KOPT-K1 (cell line): ENCODE results near the gene RAB3GAP1.

Experiments used
- H3K27ac ChIP-seq: fragments of 200-600 bp; sonication (generic); 2 replicates; pipeline ENCODE4 v1.5.1; 2016; ENCODE audit warnings: antibody characterized with exemption, mild to moderate bottlenecking, low read depth, low read length; ENCODE audit not compliant: poor library complexity, severe bottlenecking
- H3K36me3 ChIP-seq: fragments of 200-600 bp; sonication (generic); 2 replicates; pipeline ENCODE4 v1.5.1; 2017; ENCODE audit warnings: antibody characterized with exemption, mild to moderate bottlenecking, low read length, moderate library complexity; ENCODE audit not compliant: insufficient read depth
- H3K9me3 ChIP-seq: fragments of 200-600 bp; sonication (generic); 2 replicates; pipeline ENCODE4 v1.5.1; 2017; ENCODE audit warnings: antibody characterized with exemption, low read length, mild to moderate bottlenecking; ENCODE audit not compliant: insufficient read depth, poor library complexity, severe bottlenecking

Gene RAB3GAP1

DNA sequence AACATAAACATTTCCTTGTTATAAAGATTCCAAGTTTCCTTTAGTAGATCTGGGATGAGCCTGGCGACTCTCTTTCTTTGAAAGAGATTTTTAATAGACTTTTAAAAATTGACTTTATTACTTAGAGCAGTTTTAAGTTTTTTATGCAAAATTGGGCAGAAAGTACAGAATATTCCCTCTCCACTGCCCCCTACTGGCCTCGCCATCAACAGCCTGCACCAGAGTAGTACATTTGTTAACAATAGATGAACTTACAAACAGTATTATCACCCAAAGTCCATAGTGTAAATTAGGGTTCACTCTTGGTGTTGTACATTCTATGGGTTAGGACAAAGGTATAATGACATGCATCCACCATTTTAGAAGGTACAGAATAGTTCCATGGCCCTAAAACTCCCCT is 8.7 kb upstream of the RAB3GAP1 start:
- no peaks in the 10 kb centered on the region for H3K9me3 ChIP-seq
- H3K27ac ChIP-seq: no peak overlapping the region
- no peaks in the 10 kb centered on the region for H3K36me3 ChIP-seq

DNA sequence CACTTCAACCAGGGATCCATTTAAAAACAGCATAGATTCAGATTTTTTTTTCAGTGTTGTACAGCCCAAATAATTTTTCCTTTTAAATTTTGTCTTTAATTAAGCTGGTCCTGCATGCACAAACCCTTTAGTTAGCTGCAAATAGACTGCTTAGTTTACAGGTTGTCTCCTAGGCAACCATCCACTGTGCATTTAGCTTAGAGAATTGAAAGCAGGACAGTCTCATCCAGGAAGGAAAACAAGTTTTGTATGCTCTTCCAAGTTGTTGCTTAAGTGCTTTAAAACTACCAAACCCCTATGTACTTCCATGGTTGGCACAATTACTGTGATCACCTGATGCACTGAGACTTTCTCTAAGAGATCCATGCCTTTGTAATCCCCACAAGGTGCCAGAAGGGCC is 4.8 kb upstream of the RAB3GAP1 start, which contains the start of gene MAP3K19:
Gene MAP3K19 (minus strand): TSS at position 148 of the 400 bp plus-strand sequence. CDS start 22,800 bp downstream, outside the sequence.
- H3K9me3 ChIP-seq: no peaks in the 10 kb centered on the region
- no peaks in the 10 kb centered on the region for H3K36me3 ChIP-seq
- no peak within 1 kb of the TSS for H3K27ac ChIP-seq

DNA sequence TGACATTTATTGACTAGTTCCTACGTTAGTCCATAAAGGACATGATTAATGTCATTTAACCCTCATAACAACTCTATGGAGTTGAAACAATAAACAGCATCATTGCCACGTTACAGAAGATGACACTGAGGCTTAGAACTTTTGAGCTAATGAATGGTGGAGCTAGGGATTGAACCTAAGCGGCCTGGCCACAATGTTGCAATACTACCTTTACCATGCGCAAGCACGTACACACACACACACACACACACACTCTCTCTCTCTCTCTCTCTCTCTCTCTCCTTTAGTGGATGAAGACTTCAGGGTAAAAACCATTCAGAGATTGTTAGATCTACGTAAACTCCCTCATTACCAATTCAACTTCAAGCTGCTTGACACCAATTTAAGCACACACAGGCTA is 4.0 kb upstream of the RAB3GAP1 start:
- Histone ChIP-seq H3K27ac (no peak overlapping the region), H3K9me3 (no peaks in the 10 kb centered on the region), H3K36me3 (no peaks in the 10 kb centered on the region)

DNA sequence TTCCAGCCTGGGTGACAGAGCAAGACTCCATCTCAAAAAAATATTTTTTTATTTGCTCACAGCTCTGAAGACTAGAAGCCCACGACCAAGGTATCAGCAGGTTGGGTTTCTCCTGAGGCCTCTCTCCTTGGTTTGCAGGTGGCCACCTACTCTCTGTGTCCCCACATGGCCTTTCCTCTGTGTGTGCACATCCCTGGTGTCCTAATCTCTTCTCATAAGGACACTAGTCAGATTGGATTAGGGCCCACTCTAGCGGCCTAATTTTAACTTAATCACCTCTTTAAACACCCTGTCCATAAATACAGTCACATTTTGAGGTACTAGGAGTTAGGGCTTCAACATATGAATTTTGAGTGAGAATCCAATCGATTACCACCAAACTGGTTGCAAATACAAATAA is 2.0 kb upstream of the RAB3GAP1 start:
- Histone ChIP-seq H3K9me3 (no peaks in the 10 kb centered on the region), H3K27ac (no peak overlapping the region), H3K36me3 (no peaks in the 10 kb centered on the region)

DNA sequence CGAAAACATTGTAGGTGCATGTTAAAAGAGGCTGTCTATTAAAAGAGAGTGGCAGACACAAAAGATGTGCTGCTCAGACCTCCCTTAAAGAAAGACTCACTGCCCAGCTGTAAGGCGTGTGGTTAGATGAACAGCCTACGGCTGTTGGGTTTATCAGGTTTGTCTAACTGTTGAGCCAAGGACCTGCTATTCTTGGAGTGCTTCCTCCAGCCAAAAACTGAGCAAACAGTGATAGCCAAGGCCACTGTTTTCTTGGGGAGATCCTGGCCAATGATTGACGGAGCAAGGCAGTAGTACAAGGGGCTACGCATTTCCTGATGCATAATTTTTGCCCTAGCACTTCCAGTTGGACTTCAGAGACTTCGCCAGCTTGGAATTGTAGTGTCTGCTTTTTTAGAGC is 1.4 kb upstream of the RAB3GAP1 start:
- Histone ChIP-seq H3K9me3 (no peaks in the 10 kb centered on the region), H3K36me3 (no peaks in the 10 kb centered on the region), H3K27ac (no peak overlapping the region)

DNA sequence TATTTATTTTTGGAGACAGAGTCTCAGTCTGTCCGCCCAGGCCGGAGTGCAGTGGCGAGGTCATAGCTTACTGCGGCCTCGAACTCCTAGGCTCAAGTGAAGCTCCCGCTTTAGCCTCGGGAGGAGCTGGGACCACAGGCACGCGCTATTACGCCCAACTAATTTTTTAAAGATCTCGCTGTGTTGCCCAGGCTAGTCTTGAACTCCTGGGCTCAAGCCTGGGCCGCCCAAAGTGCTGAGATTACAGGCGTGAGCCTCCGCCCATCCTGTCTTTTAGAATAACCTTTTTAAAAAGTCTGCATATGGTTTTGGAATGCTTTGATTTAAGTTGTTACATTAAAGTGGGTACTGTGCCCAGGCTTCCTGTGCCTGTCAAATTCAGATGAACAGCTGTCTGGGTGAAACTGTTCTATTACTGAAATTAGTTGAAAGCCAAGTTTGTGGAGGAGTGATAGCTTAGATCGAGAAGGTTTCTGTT is 944 bp downstream of the RAB3GAP1 start:
- no peaks in the 10 kb centered on the region for H3K9me3 ChIP-seq
- H3K36me3 ChIP-seq: 0 out of 2 replicates have a peak, but pooled peaks cover 4% of the 10 kb centered on the region
- H3K27ac ChIP-seq: peak overlapping the region; percentile 92

DNA sequence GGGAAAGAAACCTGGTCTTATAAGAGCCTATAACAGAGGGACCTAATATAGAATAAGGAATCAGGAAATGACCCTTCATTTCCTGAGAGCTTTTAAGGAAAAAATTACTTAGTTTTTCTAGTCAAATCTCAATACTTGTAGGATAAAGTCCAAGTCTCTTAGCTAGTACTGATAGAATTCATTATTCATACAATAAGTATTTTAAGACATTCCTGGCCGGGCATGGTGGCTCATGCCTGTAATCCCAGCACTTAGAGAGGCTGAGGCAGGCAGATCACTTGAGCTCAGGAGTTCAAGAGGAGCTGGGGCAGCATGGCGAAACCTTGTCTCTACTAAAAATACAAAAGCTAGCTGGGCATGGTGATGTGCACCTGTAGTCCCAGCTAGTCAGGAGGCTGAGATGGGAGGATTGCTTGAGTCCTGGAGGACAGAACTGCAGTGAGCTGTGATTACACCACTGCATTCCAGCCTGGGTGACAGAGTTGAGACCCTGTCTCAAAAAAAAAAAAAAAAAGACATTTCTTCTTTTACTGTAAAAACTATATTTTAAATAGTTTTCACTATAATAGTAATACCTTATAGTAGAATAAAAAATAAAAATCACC is 3.2 kb downstream of the RAB3GAP1 start:
- Histone ChIP-seq H3K9me3 (no peaks in the 10 kb centered on the region), H3K27ac (no peak overlapping the region), H3K36me3 (peaks cover 10% of the 10 kb centered on the region)

DNA sequence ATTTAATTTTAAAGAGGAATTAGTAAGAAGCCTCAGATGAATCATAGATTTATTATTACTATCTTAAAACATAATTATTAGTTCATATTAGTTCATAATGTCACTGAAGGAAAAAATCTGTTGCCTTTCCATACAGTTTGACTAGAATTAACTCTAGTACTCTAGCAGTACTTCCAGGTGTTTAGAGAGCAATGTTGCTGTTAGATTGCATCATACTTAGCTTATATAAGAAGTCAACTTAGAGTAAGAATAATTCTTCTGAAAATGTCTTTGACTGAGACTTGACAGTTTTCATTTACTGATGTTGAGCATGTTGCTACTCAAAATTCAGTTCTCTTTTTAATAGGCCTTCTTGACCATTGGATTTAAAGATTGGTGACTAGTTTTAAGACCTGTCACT is 4.7 kb downstream of the RAB3GAP1 start:
- Histone ChIP-seq H3K27ac (no peak overlapping the region), H3K36me3 (peaks cover 25% of the 10 kb centered on the region), H3K9me3 (peaks cover 2% of the 10 kb centered on the region)

DNA sequence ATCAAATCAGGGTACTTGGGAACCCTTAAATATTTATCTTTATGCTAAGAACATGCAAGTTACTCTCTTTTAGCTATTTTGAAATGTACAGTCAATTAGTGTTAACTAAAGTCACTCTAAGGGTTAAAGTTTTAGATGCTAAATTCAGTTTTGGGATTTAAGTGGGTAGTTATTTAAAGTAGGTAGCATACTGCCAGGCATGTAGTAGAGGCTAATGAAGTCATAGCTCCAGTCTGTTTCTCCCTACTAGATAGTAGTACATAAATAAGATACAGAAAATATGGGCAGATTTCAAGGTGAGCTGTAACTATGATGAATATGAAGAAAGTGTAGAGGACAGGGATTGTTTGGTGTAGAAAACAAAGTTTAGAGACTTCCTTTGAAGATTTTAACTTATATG is 7.5 kb downstream of the RAB3GAP1 start:
- Histone ChIP-seq H3K9me3 (peaks cover 17% of the 10 kb centered on the region), H3K27ac (no peak overlapping the region), H3K36me3 (peaks cover 36% of the 10 kb centered on the region)

DNA sequence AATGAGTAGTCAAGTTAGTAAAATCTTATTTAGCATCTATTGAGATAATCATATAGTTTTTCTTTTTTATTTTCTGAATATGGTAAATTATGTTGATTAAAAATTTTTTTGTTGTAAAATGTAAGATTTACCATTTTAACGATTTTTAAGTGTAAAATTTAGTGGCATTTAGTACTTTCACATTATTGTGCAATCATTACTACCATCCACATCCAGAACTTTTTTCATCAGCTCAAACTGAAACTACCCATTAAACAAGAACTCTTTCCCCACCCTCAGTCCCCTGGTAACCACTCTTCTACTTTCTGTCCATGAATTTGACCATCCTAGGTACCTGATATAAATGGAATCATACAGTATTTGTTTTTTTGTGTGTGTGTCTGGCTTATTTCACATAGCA is 11.1 kb downstream of the RAB3GAP1 start:
- Histone ChIP-seq H3K27ac (no peak overlapping the region), H3K36me3 (peaks cover 44% of the 10 kb centered on the region), H3K9me3 (peaks cover 26% of the 10 kb centered on the region)

DNA sequence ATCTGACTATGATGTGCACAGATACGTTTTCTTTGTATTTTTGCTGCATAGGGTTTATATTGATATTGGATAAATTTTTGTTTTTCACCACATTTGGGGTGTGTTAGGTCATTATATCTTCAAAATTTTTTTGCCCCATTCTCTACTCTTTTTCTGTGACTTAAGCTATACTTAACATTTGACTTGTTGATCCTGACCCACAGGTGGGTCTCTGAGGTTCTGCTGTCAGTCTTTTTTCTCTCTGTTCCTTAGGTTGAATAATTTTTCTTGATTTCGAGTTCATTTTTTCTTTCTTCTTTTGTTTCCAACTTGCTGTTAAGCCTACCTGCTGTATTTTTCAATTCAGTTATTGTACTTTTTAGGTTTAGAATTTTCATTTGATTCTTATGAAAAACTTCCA is 12.1 kb downstream of the RAB3GAP1 start:
- Histone ChIP-seq H3K9me3 (peaks cover 26% of the 10 kb centered on the region), H3K27ac (no peak overlapping the region), H3K36me3 (peaks cover 44% of the 10 kb centered on the region)

DNA sequence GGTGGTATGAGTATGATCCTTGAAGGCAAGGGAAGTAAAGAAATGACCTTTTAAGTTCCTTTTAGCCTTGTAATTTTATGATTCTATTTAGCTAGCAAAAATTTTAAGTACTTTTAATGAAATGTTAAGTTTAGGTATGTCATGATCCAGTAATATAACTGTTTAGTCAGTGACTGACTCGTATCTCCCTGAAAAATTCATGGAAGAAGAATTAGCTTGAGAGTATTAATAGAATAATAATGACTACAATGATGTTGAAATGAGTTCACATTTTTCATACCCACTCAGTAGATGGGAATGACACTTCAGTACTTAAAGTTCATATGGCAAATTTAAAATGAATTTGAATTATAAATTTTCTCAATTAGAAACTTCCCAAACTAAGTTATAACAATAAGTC is 14.6 kb downstream of the RAB3GAP1 start:
- Histone ChIP-seq H3K27ac (no peak overlapping the region), H3K36me3 (peaks cover 37% of the 10 kb centered on the region), H3K9me3 (peaks cover 49% of the 10 kb centered on the region)

DNA sequence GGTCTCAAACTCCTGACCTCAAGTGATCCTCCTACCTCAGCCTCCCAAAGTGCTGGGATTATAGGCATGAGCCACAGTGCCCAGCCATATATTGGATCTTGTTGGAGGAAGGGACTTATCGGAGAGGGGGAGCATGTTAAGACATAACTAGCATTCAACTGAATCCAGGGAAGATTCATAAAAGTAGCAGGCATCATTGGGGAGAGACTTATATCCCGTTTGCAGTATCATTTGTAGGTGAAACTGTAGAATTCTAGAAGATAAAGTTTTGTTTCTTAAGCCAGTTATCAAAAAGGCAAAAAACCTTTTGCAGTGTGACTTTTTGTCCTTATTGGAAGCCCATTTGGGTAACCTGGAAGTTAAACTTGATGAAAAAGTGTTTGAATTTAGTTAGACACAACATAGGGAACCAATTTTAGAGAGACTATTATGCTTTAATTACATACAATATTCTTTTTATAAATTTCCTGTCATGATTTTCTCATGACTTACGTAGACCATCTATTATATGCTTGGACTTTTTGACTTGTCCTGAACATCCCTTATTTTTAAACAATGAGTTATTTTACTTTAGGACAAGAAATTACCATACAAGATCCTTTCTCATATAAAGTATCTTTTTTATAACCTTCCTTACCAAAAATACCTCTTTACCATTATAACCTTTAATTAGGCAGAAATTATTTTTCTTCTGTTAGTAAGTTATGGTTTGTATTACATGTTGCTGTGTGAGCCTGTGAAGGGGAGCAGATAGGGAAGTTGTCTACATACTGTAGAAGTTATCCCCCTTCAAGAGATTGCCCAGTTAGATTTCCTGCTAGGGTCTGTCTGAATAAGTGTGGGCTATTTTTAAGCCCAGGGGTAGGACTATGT is 20.3 kb downstream of the RAB3GAP1 start:
- Histone ChIP-seq H3K36me3 (peaks cover 20% of the 10 kb centered on the region; the same call in 1 of the 2 replicates), H3K27ac (no peak overlapping the region), H3K9me3 (peaks cover 70% of the 10 kb centered on the region)

DNA sequence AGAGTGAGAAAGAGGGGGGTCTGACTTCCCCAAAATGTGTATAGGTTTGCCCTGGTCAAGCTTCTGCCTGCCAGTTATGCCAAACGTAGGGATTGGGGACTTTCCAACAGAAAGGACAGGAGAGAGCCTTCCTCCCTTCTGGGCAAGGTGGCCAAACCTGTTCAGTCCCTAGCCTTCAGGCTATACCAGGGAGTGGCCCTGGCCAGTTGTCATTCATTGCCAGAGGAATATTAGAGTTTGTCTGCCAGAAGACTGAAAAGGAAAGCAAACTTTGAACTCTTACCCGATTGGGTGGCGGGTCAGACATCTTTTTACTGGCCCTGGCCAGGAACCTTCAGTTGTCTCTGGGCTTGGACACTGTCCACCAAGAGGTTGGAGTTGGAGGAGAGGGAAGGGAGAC is 22.1 kb downstream of the RAB3GAP1 start:
- peaks cover 69% of the 10 kb centered on the region for H3K9me3 ChIP-seq
- H3K36me3 ChIP-seq: peaks cover 23% of the 10 kb centered on the region; the same call in 1 of the 2 replicates
- no peak overlapping the region for H3K27ac ChIP-seq

DNA sequence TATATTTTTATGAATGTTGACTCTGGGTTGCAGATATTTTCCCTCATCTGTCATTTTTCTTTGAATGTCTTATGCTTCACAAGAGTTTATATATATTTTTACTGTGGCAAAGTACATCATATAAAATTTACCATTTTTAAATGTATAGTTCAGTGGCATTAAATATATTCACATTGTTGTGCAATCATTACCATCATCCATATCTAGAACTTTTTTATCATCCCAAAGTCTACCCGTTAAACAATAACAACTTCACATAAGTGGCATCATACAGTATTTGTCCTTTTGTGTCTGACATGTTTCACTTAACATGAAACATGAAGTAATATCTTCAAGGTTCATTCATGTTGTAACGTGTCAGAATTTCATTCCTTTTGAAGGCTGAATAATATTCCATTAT is 24.5 kb downstream of the RAB3GAP1 start:
- Histone ChIP-seq H3K27ac (no peak overlapping the region), H3K36me3 (peaks cover 15% of the 10 kb centered on the region; the same call in 1 of the 2 replicates), H3K9me3 (peaks cover 57% of the 10 kb centered on the region)
